Measurements from ENCODE around the gene PRKCE.

PRKCE gene

DNA sequence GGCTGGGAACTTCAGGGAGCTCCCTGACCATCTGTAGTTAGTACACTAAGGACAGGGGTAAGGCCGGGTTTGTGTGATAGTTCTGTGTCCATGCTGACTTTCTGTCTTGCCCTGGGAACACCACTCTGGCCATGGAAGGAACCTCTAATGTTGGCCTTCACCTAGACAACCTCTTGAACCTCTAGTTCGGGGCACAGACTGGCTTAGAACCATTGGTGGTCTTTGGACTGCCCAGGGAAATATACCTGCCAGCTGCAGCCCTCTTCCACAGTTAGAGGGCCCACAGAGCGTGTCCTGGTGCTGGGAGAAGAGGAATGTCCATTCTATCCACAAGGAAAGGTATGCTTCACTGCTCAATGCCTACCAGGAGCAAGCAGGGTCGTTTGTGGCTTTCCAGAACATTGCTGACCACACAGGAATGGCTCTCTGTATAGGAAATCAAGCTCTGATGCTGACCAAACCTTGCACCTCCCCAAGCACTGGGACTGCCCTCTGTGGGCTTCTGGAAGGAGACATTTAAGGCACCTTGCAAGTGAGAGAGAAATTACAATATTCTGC is 326.9 kb downstream of the PRKCE start:
- DNase-seq (ENCODE audit: extremely low read depth, low read depth): no peak
- TF ChIP-seq, protein P1, sequence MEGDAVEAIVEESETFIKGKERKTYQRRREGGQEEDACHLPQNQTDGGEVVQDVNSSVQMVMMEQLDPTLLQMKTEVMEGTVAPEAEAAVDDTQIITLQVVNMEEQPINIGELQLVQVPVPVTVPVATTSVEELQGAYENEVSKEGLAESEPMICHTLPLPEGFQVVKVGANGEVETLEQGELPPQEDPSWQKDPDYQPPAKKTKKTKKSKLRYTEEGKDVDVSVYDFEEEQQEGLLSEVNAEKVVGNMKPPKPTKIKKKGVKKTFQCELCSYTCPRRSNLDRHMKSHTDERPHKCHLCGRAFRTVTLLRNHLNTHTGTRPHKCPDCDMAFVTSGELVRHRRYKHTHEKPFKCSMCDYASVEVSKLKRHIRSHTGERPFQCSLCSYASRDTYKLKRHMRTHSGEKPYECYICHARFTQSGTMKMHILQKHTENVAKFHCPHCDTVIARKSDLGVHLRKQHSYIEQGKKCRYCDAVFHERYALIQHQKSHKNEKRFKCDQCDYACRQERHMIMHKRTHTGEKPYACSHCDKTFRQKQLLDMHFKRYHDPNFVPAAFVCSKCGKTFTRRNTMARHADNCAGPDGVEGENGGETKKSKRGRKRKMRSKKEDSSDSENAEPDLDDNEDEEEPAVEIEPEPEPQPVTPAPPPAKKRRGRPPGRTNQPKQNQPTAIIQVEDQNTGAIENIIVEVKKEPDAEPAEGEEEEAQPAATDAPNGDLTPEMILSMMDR (IDR thresholded peaks at IDR 0.05; ENCODE audit: low read depth, low read length): no peak

DNA sequence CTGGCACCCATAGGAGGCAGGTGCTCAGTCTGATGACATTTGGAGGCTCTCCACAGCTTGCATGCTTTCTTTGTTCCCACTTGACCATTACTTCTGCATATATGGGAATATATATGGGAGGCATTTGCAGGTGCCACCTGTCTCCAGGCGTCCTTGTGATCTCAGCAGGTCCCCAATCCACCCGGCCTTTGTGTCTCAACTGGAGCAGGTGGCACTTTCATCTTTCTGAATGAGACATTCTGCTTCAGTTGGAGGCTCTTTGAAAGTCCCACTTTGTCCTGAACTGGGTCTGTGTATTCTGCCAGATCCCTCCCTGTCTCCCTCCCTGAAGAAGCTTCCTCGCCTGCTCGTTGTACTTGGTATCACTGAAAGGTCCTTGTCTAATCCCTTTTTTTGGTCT is 327.6 kb downstream of the PRKCE start:
- DNase-seq (ENCODE audit: extremely low read depth, low read depth): no peak
- TF ChIP-seq, protein P1 (IDR thresholded peaks at IDR 0.05; ENCODE audit: low read depth, low read length): no peak

DNA sequence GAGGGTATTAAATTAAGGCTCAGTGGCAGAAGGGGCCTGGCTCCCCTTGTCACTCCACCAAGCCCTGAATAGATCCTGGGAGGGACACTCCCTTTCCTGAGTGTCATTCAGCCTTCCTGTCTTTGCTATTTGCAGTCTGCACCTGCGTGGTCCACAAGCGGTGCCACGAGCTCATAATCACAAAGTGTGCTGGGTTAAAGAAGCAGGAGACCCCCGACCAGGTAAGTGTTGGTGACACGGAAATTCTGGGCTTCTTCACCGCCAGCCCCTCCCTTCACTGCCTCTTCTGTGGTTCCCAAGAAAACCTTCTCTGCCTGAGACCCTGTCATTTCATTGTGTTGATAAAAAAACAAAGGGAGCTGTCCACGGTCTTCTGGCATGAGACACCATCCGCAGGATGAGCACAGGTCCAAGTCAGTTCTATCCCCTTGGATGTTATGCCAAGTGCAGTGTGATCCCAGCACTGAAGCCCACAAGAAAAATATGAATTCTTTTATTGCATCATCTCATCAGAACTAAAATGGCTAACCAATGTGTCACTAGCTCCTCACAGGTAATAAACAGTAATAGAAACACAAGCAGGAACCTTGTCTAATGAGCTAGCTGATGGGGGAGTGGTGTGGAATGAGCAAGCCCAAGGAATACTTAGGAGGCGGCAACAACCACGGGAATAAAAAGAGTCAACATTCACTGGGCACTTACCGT is 328.8 kb downstream of the PRKCE start:
- TF ChIP-seq, protein P1 (IDR thresholded peaks at IDR 0.05; ENCODE audit: low read depth, low read length): no peak
- no peak for DNase-seq (ENCODE audit: extremely low read depth, low read depth)

DNA sequence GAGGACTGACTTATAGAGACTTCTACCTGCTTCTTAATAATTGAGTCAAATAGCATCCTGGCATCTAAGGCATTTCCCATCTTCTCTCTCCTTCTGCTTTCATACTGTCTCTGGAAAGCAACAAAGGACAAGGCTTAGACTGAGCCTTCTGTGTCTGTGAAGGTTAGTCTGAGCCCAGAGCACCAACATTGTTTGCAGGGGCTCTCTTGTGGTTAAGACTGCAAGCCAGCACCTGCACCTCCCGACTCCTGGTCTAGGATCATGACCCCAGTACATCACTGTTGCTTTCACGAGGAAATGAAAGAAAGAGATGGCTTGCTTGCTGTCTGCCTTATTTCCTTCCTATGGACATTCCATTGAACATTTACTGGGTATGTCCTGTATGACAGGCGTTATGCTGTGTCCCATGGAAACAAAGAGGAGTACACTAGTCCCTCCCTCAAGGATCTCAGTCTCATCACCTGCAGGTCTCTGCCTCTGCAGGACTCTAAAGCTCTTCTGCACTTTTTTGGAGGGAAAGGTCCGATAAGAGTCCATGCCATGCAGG is 330.0 kb downstream of the PRKCE start:
- TF ChIP-seq, protein P1 (IDR thresholded peaks at IDR 0.05; ENCODE audit: low read depth, low read length): no peak
- no peak for DNase-seq (ENCODE audit: extremely low read depth, low read depth)

DNA sequence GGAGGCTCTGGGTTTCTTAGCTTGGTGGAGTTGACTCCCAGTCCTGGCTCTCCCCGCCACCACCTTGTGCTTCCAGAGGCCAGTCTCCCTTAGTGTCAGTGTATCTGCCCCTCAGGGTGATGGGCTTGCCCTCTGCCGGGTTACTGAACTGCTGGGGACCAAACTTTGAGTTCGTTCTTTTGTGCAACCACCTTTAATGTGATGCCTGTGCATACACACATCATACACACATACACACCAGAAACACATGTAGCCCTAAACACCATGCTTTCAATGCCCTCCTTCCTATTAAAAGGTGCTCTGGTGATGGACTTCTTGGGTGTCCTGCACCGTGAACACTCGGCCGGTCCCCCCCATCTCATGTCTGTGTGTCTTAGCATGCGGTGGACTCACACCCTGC is 330.6 kb downstream of the PRKCE start:
- TF ChIP-seq, protein P1 (IDR thresholded peaks at IDR 0.05; ENCODE audit: low read depth, low read length): no peak
- DNase-seq (ENCODE audit: extremely low read depth, low read depth): no peak

DNA sequence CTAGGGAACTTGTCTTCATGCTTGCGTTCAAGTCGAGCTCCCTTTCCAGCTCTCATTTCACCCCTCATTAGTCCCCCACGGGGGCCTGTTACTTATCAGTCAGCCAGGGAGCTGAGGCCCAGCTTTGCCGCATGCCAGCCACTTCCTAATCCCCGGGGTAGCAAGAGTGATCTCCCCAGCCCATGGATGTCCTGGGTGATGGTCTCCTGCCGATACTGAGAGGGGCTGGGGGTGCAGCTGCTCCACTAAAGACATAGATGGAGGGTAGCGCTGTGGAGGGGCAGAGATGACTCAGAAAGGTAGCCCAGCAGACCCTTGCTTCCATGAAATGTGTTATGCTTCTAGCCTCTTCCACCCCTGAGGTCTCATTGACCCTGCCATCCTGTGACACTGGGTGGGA is 331.7 kb downstream of the PRKCE start:
- TF ChIP-seq, protein P1 (IDR thresholded peaks at IDR 0.05; ENCODE audit: low read depth, low read length): no peak
- DNase-seq (ENCODE audit: extremely low read depth, low read depth): no peak

DNA sequence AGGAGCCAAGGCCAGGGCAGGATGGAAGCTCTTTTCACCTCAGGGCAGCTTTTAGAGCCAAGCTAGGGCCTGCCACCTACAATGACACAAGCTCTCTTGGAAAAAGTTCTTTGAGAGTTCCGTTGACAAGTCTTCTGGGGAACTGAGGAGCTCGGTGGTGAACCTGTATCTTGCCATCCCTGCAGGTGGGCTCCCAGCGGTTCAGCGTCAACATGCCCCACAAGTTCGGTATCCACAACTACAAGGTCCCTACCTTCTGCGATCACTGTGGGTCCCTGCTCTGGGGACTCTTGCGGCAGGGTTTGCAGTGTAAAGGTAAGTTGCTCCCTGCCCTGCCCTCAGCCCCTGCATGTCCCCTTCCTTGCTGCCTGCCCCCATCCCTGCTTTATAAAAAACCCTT is 332.9 kb downstream of the PRKCE start:
- DNase-seq (ENCODE audit: extremely low read depth, low read depth): no peak
- TF ChIP-seq, protein P1 (IDR thresholded peaks at IDR 0.05; ENCODE audit: low read depth, low read length): no peak

Measured in AG09319 (cell line).